Natural killer cell (primary cell): ENCODE results near the gene MXRA7. TPM values are rescaled to one million over a fixed set of nuclear protein-coding genes. Genes with fewer than 3 reads are reported as not detected.
"Not testable (repeated sequence)": the region's sequence is repeated elsewhere in the genome, so short reads cannot be mapped to it uniquely, and the experiment has no call there.

Experiments used
- ATAC-seq, 3 donors: fragments of 150-1000 bp in 2 of 3; fragments of 200-7000 bp in 1 of 3; cut with Tn5 transposase; 1 replicate in 1 of 3; 2 replicates in 2 of 3; pipeline ENCODE4 v1.10.0; 2021; ENCODE audit warnings: mild to moderate bottlenecking in 2 of 3, moderate library complexity in 2 of 3
- DNase-seq, 2 donors: peaks; one replicate each; pipeline versions ENCODE4 v3.0.0 to v3.0.0-alpha.2; 2013 to 2021; ENCODE audit warnings: mixed read lengths in 1 of 2
- H3K27ac ChIP-seq: one replicate; pipeline ENCODE4 v1.5.1; 2013; ENCODE audit warnings: mild to moderate bottlenecking, low read length
- H3K27me3 ChIP-seq: one replicate; pipeline ENCODE4 v1.6.1; 2013; ENCODE audit warnings: low read length; ENCODE audit not compliant: control insufficient read depth, insufficient read depth
- H3K36me3 ChIP-seq: one replicate; pipeline ENCODE4 v1.6.1; 2013; ENCODE audit warnings: low read length; ENCODE audit not compliant: control insufficient read depth, insufficient read depth
- H3K4me1 ChIP-seq: one replicate; pipeline ENCODE4 v1.6.1; 2013; ENCODE audit warnings: low read length; ENCODE audit not compliant: control insufficient read depth, insufficient read depth
- H3K4me3 ChIP-seq: one replicate; pipeline ENCODE4 v1.5.1; 2013; ENCODE audit warnings: low read length
- H3K9me3 ChIP-seq: one replicate; pipeline ENCODE4 v1.6.1; 2013; ENCODE audit warnings: low read length; ENCODE audit not compliant: control insufficient read depth, insufficient read depth
- H3K27ac Mint-ChIP-seq, 2 donors: one replicate each; pipeline ENCODE4 v1.8.0; 2022; ENCODE audit warnings: mild to moderate bottlenecking in 2 of 2, mixed read lengths in 2 of 2, moderate library complexity in 1 of 2
- H3K27me3 Mint-ChIP-seq, 2 donors: one replicate each; pipeline ENCODE4 v1.8.0; 2022; ENCODE audit warnings: low read depth in 2 of 2, mixed read lengths in 2 of 2
- H3K36me3 Mint-ChIP-seq: one replicate; pipeline ENCODE4 v1.8.0; 2022; ENCODE audit warnings: mixed read lengths
- H3K4me1 Mint-ChIP-seq, 2 donors: one replicate each; pipeline ENCODE4 v1.8.0; 2022; ENCODE audit warnings: mixed read lengths in 2 of 2
- H3K4me3 Mint-ChIP-seq: one replicate; pipeline ENCODE4 v1.8.0; 2022; ENCODE audit warnings: mild to moderate bottlenecking, moderate library complexity, mixed read lengths
- H3K9me3 Mint-ChIP-seq, 2 donors: one replicate each; pipeline ENCODE4 v1.8.0; 2022; ENCODE audit warnings: mixed read lengths in 2 of 2
- CTCF ChIP-seq: fragments of 200-600 bp; IDR thresholded peaks from one replicate; pipeline ENCODE4 v1.8.0; 2022; ENCODE audit warnings: antibody characterized with exemption
- WGBS: methylation state at CpG from one replicate; pipeline ENCODE4 v1.1.7; 2013; ENCODE audit warnings: missing lambda C conversion rate; ENCODE audit not compliant: insufficient coverage; 5-methylcytosine and 5-hydroxymethylcytosine counted together
- intact Hi-C: fragments of 100-400 bp; cut with micrococcal nuclease; formaldehyde crosslinking; loops from one replicate; pipeline ENCODE4 v1.14.2; 2022
- total RNA-seq, 4 donors: library from RNA; stranded (reverse); fragments of 120-200 nt in 1 of 4; gene quantifications; one replicate each; pipeline versions ENCODE4 v1.2.3 to v1.2.4, GENCODE V29; 2013 to 2022

Gene MXRA7
- total RNA-seq, 3 donors from 2014 or later (not counting 1 experiment from before 2014, with no cell fraction given), result 31.6 to 47.6 (median 46.5) TPM

DNA sequence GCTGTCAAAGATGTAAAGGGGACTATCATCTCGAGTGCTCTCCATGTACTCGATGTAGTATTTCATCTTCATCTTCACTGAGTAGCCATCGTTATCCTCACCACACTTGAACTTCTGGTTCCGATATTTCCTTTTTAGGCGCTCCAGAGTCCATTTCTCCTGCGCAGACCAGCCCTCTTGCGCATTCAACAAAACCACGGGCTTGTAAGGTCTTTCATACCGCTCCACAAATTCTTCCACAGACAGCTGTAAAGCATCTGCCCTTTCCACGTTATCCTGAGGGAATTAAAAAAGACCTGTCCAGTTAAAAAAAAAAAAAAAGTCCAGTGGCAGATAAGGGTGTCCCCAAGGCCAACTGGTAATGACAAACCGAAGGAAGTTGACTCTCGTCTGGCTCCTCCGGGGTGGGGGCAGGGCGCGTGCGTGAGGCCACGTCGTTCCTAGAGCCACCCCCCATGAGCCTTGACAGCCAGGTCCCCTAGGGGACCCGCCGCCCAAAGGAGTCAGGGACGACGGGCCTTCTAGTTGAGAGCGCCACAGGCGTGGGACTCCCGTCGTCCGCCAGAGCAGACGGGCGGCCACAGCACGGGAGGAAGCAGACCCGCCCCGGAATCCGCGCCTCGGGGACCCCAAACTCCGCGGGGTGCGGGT, 14.9 kb upstream of the MXRA7 start:
- peaks cover 14% of the 10 kb centered on the region for H3K36me3 Mint-ChIP-seq
- intact Hi-C loops, result loop anchor here (1.0 to 5.0 kb wide), 2 partner anchors 9 to 943 kb away; partner anchors contain the start of gene UNK

DNA sequence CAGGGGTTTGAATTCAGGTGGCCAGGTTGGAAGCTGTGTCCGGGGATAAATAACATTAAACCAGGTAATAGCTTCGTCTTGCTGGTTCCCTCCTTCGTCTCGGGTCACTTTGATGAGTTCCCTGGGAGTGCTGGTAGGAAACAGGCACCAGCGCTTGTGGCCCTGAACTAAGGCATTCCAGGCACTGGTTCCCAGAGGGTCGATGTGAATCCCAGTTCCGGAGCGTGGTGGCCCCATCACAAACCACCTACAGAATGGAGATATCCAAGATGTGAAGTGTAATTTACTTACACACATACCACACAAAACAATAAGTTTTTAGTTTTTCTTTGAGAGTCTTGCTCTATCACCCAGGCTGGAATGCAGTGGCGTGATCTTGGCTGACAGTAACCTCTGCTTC, 13.0 kb upstream of the MXRA7 start:
- Histone ChIP-seq H3K36me3 (peaks cover 44% of the 10 kb centered on the region), H3K27ac (no peak overlapping the region), H3K9me3 (no peaks in the 10 kb centered on the region), H3K4me3 (no peak overlapping the region), H3K27me3 (no peaks in the 10 kb centered on the region), H3K4me1 (peaks cover 41% of the 10 kb centered on the region)
- whole genome bisulfite sequencing, result 98% methylated on average over 9 of the region's 9 CpGs
- ATAC-seq (no peak), DNase-seq (no peak)
- TF ChIP-seq CTCF, result no peak
- H3K9me3 Mint-ChIP-seq, result no peaks in the 10 kb centered on the region
- peaks cover 18% of the 10 kb centered on the region for H3K36me3 Mint-ChIP-seq
- H3K27me3 Mint-ChIP-seq, result no peaks in the 10 kb centered on the region
- H3K4me3 Mint-ChIP-seq, result no peak overlapping the region
- peaks cover 36% of the 10 kb centered on the region in 2 donors for H3K4me1 Mint-ChIP-seq
- peak overlapping the region in 1 of 2 donors; percentile 31 for H3K27ac Mint-ChIP-seq
- intact Hi-C loops, result no loop called here

More for the DNA sequence above, 14.9 kb upstream of the MXRA7 start:
- H3K27me3 Mint-ChIP-seq, result no peaks in the 10 kb centered on the region
- H3K9me3 Mint-ChIP-seq, result no peaks in the 10 kb centered on the region
- H3K4me3 ChIP-seq, result peak overlapping the region; percentile 94
- peaks cover 33 to 34% of the 10 kb centered on the region in 2 donors for H3K4me1 Mint-ChIP-seq
- peak overlapping the region; percentile 94 to 100 for H3K27ac Mint-ChIP-seq
- peaks cover 49% of the 10 kb centered on the region for H3K4me1 ChIP-seq
- H3K9me3 ChIP-seq, result no peaks in the 10 kb centered on the region
- H3K27ac ChIP-seq, result peak overlapping the region; percentile 90
- peak; percentile 17 to 42 (median 34) for ATAC-seq
- H3K36me3 ChIP-seq, result peaks cover 34% of the 10 kb centered on the region
- no peak for TF ChIP-seq CTCF
- peak overlapping the region; percentile 98 for H3K4me3 Mint-ChIP-seq
- WGBS, result 9% methylated on average over 38 of the region's 38 CpGs
- H3K27me3 ChIP-seq, result no peaks in the 10 kb centered on the region
- peak; percentile 71 to 83 for DNase-seq

- H3K27ac ChIP-seq, H3K9me3 Mint-ChIP-seq, H3K4me3 ChIP-seq, ATAC-seq, H3K27me3 ChIP-seq, H3K27me3 Mint-ChIP-seq, H3K9me3 ChIP-seq, DNase-seq, intact Hi-C loops: not testable (repeated sequence)
- peaks cover 18% of the 10 kb centered on the region for H3K36me3 Mint-ChIP-seq
- peak overlapping the region in 1 of 2 donors; percentile 31 for H3K27ac Mint-ChIP-seq
- H3K4me3 Mint-ChIP-seq, result peak overlapping the region; percentile 9
- Histone ChIP-seq H3K36me3 (peaks cover 52% of the 10 kb centered on the region), H3K4me1 (peaks cover 34% of the 10 kb centered on the region)
- peaks cover 35 to 36% of the 10 kb centered on the region in 2 donors for H3K4me1 Mint-ChIP-seq
- WGBS, result 97% methylated on average over 8 of the region's 8 CpGs
Observed at GRCh38 chr17:76722977-76723376, 12.2 kb upstream of the MXRA7 start.

DNA sequence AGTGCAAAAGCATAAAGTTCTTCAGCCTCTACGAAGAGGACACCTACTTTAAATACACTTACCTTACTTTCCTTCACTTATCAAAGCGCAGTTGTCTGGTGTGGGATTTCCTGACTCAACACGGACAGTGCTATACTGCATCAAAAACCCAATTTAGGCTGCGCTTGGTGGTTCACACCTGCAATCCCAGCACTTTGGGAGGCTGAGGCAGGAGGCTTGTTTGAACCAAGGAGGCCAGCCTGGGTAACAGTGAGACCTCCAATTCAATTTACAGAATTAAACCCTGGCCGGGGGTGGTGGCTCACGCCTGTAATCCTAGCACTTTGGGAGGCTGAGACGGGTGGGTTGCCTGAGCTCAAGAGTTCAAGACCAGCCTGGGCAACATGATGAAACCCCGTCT, 11.5 kb upstream of the MXRA7 start:
- Mint-ChIP-seq H3K27ac (peak overlapping the region; percentile 44 to 81), H3K4me3 (no peak overlapping the region), H3K4me1 (peaks cover 28 to 29% of the 10 kb centered on the region in 2 donors), H3K27me3 (no peaks in the 10 kb centered on the region), H3K36me3 (peaks cover 18% of the 10 kb centered on the region), H3K9me3 (no peaks in the 10 kb centered on the region)
- no peaks in the 10 kb centered on the region for H3K27me3 ChIP-seq
- intact Hi-C loops, result no loop called here
- WGBS, result 96% methylated on average over 8 of the region's 8 CpGs
- no peak overlapping the region for H3K27ac ChIP-seq
- no peak for TF ChIP-seq CTCF
- H3K4me3 ChIP-seq, result no peak overlapping the region
- no peak for ATAC-seq
- H3K4me1 ChIP-seq, result peaks cover 27% of the 10 kb centered on the region
- no peaks in the 10 kb centered on the region for H3K9me3 ChIP-seq
- H3K36me3 ChIP-seq, result peaks cover 57% of the 10 kb centered on the region
- no peak for DNase-seq
